Loucy (cell line): ENCODE results near the gene COX4I2.
"Not testable (repeated sequence)": the region's sequence is repeated elsewhere in the genome, so short reads cannot be mapped to it uniquely, and the experiment has no call there.

Experiments
- H2AFZ ChIP-seq: fragments of 200-600 bp; sonication (generic); 2 replicates; pipeline ENCODE4 v1.6.0; 2016; ENCODE audit warnings: antibody characterized with exemption, mild to moderate bottlenecking, low read length, moderate library complexity
- H3F3A ChIP-seq: fragments of 200-600 bp; 2 replicates; pipeline ENCODE4 v1.6.0; 2016; ENCODE audit warnings: antibody characterized with exemption, low read depth, mild to moderate bottlenecking
- H3K27me3 ChIP-seq: fragments of 200-600 bp; sonication (generic); 2 replicates; pipeline ENCODE4 v1.6.1; 2014; ENCODE audit warnings: low read length, mild to moderate bottlenecking; ENCODE audit not compliant: insufficient read depth, poor library complexity, severe bottlenecking
- H3K36me3 ChIP-seq: fragments of 200-600 bp; sonication (generic); 2 replicates; pipeline ENCODE4 v1.6.1; 2016; ENCODE audit warnings: low read length; ENCODE audit not compliant: insufficient read depth
- H3K4me1 ChIP-seq: fragments of 200-600 bp; sonication (generic); 2 replicates; pipeline ENCODE4 v1.5.1; 2014; ENCODE audit warnings: low read length, mild to moderate bottlenecking; ENCODE audit not compliant: insufficient read depth, poor library complexity, severe bottlenecking
- H3K4me2 ChIP-seq: fragments of 200-600 bp; sonication (generic); 2 replicates; pipeline ENCODE4 v1.6.0; 2014; ENCODE audit warnings: antibody characterized with exemption, low read length, low read depth, mild to moderate bottlenecking; ENCODE audit not compliant: poor library complexity, severe bottlenecking
- H3K4me3 ChIP-seq: fragments of 200-600 bp; sonication (generic); 2 replicates; pipeline ENCODE4 v1.5.1; 2014; ENCODE audit warnings: low read length, mild to moderate bottlenecking, mixed read lengths; ENCODE audit not compliant: poor library complexity, severe bottlenecking
- H3K79me2 ChIP-seq: fragments of 200-600 bp; sonication (generic); 2 replicates; pipeline ENCODE4 v1.6.1; 2014; ENCODE audit warnings: low read length; ENCODE audit not compliant: insufficient read depth
- H3K9ac ChIP-seq: fragments of 200-600 bp; sonication (generic); 2 replicates; pipeline ENCODE4 v1.6.0; 2014; ENCODE audit warnings: mild to moderate bottlenecking, low read depth, low read length, moderate library complexity; ENCODE audit not compliant: poor library complexity, severe bottlenecking
- H3K9me2 ChIP-seq: fragments of 200-600 bp; sonication (generic); replicated peaks from 2 replicates; pipeline ENCODE4 v1.6.1; 2016; ENCODE audit warnings: low read depth, low read length, mixed read lengths
- H3K9me3 ChIP-seq: fragments of 200-600 bp; sonication (generic); 2 replicates; pipeline ENCODE4 v1.6.1; 2014; ENCODE audit warnings: mild to moderate bottlenecking, antibody characterized with exemption, low read length, low read depth; ENCODE audit not compliant: insufficient read depth
- H4K20me1 ChIP-seq: fragments of 200-600 bp; sonication (generic); 2 replicates; pipeline ENCODE4 v1.6.0; 2014; ENCODE audit warnings: antibody characterized with exemption, low read length, mild to moderate bottlenecking; ENCODE audit not compliant: insufficient read depth, poor library complexity, severe bottlenecking
- CTCF ChIP-seq: fragments of 200-600 bp; sonication (generic); conservative IDR thresholded peaks from 2 replicates; pipeline ENCODE4 v1.5.1; 2014; ENCODE audit warnings: mild to moderate bottlenecking, antibody characterized with exemption, low read length
- EZH2phosphoT487 ChIP-seq: fragments of 200-600 bp; IDR thresholded peaks from 2 replicates; pipeline ENCODE4 v1.6.1; 2018; ENCODE audit warnings: antibody characterized with exemption, mild to moderate bottlenecking, moderate library complexity, borderline replicate concordance

The COX4I2 gene

DNA sequence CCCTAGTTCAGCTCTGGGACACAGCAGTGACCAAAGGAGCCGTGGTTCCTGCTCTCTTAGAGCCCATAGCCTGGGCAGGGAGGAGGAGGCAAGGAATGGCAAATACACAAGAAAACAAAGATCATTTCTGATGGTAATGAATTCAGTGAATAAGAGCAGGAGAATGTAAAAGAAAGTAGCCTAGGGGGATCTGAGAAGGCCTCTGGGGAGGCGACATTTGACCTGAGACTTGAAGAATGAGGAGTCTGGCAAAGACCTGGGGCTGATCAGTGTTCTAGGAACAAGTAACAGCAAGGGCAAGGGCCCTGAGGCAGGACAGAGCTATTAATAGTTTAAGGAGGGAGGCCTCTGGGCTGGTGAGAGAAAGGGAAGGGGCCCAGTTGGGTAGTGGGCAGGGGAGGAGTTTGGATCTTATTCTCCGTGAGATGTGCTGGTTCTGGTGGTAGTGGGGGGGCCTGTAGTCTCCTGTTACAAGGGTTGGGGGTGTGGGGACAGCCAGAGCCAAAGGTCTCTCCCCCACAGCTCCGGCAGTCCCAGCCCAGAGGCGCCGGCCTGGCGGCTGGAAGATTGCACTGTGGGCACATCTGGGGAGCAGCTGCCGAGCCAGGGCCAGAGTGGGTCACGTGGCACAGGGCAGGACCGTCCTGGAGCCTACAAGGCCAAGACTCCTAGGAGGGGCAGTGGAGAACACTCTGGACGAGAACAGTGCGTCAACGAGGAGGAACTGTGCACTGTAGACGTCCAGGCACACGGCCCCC lies 41.9 kb upstream of the COX4I2 start:
- Histone ChIP-seq H3K4me1 (no peaks in the 10 kb centered on the region), H4K20me1 (no peaks in the 10 kb centered on the region), H3K4me3 (no peak overlapping the region), H3F3A (no peaks in the 10 kb centered on the region), H3K9ac (no peak overlapping the region), H3K79me2 (no peaks in the 10 kb centered on the region), H3K9me2 (no peaks in the 10 kb centered on the region), H3K36me3 (no peaks in the 10 kb centered on the region), H3K9me3 (no peaks in the 10 kb centered on the region), H2AFZ (no peak overlapping the region), H3K4me2 (no peak overlapping the region), H3K27me3 (no peaks in the 10 kb centered on the region)
- TF ChIP-seq CTCF (no peak), EZH2phosphoT487 (no peak)

- H4K20me1 ChIP-seq, H3F3A ChIP-seq, H2AFZ ChIP-seq, H3K9me2 ChIP-seq, H3K27me3 ChIP-seq, H3K4me2 ChIP-seq, H3K9ac ChIP-seq, H3K4me1 ChIP-seq, H3K4me3 ChIP-seq, H3K36me3 ChIP-seq, H3K9me3 ChIP-seq, H3K79me2 ChIP-seq: not testable (repeated sequence)
Observed at GRCh38 chr20:31596412-31596715, 41.3 kb upstream of the COX4I2 start.

DNA sequence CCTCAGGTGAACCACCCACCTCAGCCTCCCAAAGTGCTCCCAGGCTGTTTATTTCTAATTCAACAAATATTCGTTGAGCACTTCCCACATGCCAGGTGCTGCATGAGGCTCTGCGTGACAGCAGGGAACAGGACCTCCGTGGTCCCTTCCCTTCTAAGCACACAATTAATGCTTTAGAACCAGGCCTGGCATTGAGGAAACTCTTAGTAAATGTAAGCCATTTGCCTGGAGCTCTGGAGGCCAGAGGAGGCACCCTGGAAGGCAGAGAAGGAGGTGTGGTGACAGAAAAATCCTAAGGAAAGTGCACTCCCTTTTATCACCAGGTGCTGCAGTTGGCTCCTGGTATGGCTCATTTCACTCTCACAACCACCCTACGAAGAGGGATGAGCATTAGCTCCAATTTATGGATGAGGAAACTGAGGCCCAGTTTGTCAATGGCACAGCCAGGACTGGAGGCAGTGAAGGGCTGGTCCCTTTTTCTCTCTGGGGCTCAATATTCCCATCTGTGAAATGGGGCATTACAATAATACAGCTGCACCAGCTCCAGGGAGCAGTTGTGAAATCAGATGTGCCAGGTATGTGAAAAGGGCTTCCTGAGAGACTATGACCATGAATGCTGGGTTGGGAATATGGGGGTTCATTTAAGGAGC lies 40.8 kb upstream of the COX4I2 start:
- Histone ChIP-seq H3K9me3 (no peaks in the 10 kb centered on the region), H3K4me2 (no peak overlapping the region), H3K9me2 (no peaks in the 10 kb centered on the region), H3K4me1 (no peaks in the 10 kb centered on the region), H2AFZ (no peak overlapping the region), H3K4me3 (no peak overlapping the region), H4K20me1 (no peaks in the 10 kb centered on the region), H3K36me3 (no peaks in the 10 kb centered on the region), H3F3A (no peaks in the 10 kb centered on the region), H3K79me2 (no peaks in the 10 kb centered on the region), H3K9ac (no peak overlapping the region), H3K27me3 (no peaks in the 10 kb centered on the region)
- TF ChIP-seq EZH2phosphoT487 (no peak), CTCF (no peak)

DNA sequence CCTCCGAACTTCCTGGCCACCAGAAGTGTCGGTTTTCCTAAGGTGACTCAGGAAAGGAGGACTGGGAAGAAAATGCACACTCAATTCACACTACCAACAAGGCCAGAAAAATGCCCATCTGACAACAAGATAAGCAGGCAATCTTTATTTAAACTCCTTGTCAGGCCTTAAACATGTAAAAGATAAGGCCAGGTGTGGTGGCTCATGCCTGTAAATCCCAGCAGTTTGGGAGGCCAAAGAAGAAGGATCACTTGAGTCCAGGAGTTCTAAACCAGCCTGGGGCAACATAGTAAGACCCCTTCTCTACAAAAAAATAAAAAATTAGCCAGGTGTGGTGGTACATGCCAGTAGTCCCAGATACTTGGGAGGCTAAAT lies 40.2 kb upstream of the COX4I2 start:
- H3K9ac ChIP-seq: no peak overlapping the region
- H3F3A ChIP-seq: no peaks in the 10 kb centered on the region
- no peaks in the 10 kb centered on the region for H3K4me1 ChIP-seq

More for the DNA sequence above, 40.2 kb upstream of the COX4I2 start:
- Histone ChIP-seq H3K4me2 (no peak overlapping the region), H3K79me2 (no peaks in the 10 kb centered on the region), H2AFZ (no peak overlapping the region), H3K27me3 (no peaks in the 10 kb centered on the region), H3K4me3 (no peak overlapping the region), H4K20me1 (no peaks in the 10 kb centered on the region), H3K36me3 (no peaks in the 10 kb centered on the region), H3K9me2 (no peaks in the 10 kb centered on the region), H3K9me3 (no peaks in the 10 kb centered on the region)
- TF ChIP-seq CTCF: no peak
- TF ChIP-seq EZH2phosphoT487: no peak
